ENCODE results near the gene FRAT1.

FRAT1 gene

GRCh38 chr10:97311111-97311626, 7.9 kb upstream of the FRAT1 start:
- no peak for DNase-seq

GRCh38 chr10:97312897-97313296, 6.2 kb upstream of the FRAT1 start:
- DNase-seq = no peak

GRCh38 chr10:97314671-97315070, 4.4 kb upstream of the FRAT1 start:
- DNase-seq = no peak

- DNase-seq = peak; percentile 65 to 72
Observed at GRCh38 chr10:97319671-97320479, 804 bp downstream of the FRAT1 start.

- DNase-seq = no peak
Observed at GRCh38 chr10:97320480-97321031, 1.5 kb downstream of the FRAT1 start.

GRCh38 chr10:97321032-97321803, 2.1 kb downstream of the FRAT1 start:
- DNase-seq = peak in 1 of 2 donors; percentile 20

GRCh38 chr10:97321804-97322190, 2.7 kb downstream of the FRAT1 start:
- DNase-seq = no peak

GRCh38 chr10:97323501-97323900, 4.4 kb downstream of the FRAT1 start:
- DNase-seq = no peak

- no peak for DNase-seq
Observed at GRCh38 chr10:97325754-97326153, 6.7 kb downstream of the FRAT1 start.

GRCh38 chr10:97327348-97328294, 8.6 kb downstream of the FRAT1 start:
- DNase-seq = no peak

- no peak for DNase-seq
Observed at GRCh38 chr10:97328646-97329453, 9.8 kb downstream of the FRAT1 start.

GRCh38 chr10:97329766-97330165, 10.7 kb downstream of the FRAT1 start:
- DNase-seq = no peak

GRCh38 chr10:97331153-97331703, 12.2 kb downstream of the FRAT1 start:
- no peak for DNase-seq

- DNase-seq = no peak
Observed at GRCh38 chr10:97332591-97333350, 13.7 kb downstream of the FRAT1 start.

- DNase-seq = peak in 1 of 2 donors; percentile 15
Observed at GRCh38 chr10:97333351-97333600, 14.2 kb downstream of the FRAT1 start.

- DNase-seq = peak; percentile 42 to 65
Observed at GRCh38 chr10:97333601-97334369, 14.7 kb downstream of the FRAT1 start.

GRCh38 chr10:97334370-97335175, 15.5 kb downstream of the FRAT1 start, which contains the start of gene FRAT2:
Gene FRAT2 (minus strand): TSS chr10:97334729. CDS start chr10:97334572, 157 bp downstream.
- DNase-seq = peak; percentile 88 to 90

- no peak for DNase-seq
Observed at GRCh38 chr10:97335188-97335619, 16.1 kb downstream of the FRAT1 start.

- DNase-seq = no peak
Observed at GRCh38 chr10:97336006-97336405, 16.9 kb downstream of the FRAT1 start.

Measured in CD4-positive, alpha-beta T cell treated with Interleukin-4 for 1 hour (primary cell).